Activated CD4-positive, CD25-positive, alpha-beta regulatory T cell treated with anti-CD3 and anti-CD28 coated beads, Interleukin-2, amount 50 U/mL, for 16 hours (primary cell): ENCODE results near the gene CDT1.

Source experiments
- DNase-seq: peaks from one replicate; pipeline ENCODE4 v3.0.0-alpha.2; 2020; ENCODE audit warnings: low read depth, low spot score

The CDT1 gene

DNA sequence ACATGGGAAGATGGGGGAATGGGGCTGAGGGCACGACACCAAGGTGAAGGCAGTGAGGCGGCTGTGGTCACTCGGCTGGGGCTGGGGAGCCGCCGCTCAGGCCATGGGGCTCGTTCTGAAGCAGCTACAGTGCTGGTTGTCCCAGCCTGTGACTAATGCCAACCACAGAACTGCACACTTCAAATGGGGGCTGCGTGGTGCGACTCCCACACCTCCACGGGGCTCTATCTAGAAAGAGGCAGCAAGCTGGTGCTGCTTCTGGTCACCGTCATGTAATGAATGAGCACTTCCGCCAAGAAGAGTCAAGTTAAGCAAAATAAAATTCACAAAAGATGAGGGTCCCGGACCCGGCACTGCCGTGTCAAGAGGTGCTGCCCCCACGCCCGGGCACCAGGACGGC, 33.2 kb downstream of the CDT1 start:
- DNase-seq, result no peak

DNA sequence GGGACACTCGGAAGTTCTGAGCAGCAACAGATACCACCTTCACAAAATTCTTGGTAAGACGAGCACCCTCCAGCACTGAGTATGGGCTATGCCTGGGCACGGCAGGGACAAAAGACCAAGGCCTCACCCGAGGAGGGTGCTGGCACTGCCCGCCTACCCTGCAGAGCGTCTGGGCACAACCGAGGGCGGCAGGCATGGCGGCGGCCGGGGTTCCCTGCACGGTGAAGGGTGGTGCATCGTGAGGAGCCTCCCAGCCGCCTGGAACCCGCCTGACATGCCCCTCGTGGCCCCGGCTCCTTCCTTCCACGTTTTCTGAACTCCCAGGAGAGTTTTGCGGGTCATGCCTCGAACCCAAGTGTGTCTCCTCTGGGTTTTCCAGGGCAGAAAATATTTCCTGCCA, 34.2 kb downstream of the CDT1 start:
- DNase-seq, result no peak

DNA sequence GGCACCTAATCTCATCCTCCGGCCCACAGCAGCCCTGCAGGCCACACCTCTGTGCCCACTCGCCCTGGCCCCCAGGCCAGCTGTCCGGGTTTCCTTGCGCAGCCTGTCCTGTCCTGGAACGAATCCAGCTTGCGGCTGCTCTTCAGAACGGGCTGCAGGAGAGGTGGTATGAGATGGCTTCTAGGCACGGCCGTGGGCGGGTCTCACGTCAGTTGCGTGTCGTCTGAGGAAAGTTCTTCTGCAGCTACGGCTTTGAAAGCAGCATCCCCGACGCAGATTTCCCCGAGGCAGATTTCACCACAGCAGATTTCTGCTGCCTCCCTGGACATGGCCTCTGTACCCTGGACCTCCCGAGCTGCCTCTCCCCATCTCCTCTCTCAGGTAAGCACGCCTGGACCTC, 35.0 kb downstream of the CDT1 start:
- DNase-seq, result no peak

DNA sequence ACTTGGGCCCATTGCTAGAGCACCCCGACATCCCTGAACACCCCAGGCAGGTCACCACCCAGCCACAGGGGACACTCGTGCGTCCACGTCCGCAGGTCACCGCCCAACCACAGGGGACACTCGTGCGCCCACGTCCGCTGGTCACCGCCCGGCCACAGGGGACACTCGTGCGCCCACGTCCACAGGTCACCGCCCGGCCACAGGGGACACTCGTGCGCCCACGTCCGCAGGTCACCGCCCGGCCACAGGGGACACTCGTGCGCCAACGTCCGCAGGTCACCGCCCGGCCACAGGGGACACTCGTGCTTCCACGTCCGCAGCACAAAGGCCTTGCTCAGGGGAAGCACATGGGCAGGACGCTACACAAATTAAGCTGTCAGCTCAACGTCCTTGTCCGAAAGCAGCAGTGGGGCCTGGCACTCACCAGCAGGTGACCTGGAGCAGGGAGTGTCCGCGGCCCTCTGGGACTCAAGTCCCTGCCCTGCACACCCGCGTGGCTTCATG, 35.5 kb downstream of the CDT1 start:
- DNase-seq, result no peak

DNA sequence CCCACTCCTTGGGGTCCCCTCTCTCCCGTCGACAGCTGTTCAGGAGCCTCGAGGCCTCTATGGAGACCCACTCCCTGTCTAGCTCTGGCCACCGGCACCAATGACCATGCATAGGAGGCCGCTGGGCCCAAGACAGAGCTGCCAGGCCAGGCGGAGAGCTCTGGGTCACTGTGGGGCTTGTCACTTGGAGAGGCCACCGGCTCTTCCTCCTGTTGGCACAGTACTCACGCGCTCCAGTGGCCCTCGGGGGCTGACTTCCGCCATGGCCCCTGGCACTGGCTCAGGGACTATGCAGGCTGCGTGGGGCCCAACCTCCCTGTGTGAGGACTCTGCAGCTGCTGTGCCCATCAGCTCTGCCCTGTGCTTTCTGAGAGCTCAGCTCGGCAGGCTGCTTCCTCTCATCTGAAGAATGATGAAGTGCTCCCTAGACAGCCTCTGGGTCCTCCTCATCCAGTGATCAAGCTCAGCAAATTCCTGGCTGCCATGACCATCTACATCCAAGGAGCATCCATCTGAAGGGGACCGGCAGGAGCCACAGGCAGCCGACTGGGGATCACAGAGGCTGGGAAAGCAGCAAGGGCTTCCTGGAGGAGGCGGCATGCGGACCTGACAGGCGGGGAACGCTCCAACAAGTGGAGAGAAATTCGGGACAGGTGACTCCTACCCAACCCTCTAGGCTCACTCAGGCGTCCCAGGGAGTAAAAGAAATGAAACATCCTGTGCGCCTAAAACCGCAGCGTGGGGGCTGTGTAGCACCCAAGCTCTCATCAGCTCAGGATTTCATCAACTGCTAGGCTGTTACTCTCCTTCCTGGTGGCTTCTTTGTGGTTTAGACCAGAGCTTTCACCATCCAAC, 36.4 kb downstream of the CDT1 start:
- no peak for DNase-seq

DNA sequence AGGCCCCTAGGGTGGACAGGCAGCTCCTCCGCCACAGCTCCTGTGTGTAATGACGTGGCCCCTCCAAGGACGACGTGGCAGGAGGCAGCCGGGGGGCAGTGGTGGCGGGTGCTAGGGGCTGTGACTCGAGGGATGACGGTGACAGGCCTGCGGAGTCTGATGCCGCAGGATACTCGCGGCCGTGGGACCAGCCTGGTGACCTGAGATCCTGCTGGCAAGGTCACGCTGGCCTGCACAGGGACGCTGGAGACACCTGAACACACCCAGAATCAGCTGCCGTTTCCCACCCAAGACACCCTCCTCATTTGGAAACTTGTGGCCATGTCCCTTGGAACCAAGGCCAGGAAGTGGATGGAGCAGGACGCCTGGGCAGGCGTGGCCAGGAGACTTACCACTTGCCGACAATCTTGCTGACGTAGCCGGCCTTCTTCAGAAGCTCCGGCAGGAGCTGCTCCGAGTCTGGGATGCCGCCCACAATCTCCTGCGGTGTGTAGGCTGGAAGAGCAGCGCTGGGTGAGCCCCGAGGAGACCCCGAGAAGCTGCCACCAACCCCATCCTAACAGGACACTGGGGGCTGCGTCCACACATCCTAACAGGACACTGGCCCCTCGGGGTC, 37.1 kb downstream of the CDT1 start:
- DNase-seq, result no peak

DNA sequence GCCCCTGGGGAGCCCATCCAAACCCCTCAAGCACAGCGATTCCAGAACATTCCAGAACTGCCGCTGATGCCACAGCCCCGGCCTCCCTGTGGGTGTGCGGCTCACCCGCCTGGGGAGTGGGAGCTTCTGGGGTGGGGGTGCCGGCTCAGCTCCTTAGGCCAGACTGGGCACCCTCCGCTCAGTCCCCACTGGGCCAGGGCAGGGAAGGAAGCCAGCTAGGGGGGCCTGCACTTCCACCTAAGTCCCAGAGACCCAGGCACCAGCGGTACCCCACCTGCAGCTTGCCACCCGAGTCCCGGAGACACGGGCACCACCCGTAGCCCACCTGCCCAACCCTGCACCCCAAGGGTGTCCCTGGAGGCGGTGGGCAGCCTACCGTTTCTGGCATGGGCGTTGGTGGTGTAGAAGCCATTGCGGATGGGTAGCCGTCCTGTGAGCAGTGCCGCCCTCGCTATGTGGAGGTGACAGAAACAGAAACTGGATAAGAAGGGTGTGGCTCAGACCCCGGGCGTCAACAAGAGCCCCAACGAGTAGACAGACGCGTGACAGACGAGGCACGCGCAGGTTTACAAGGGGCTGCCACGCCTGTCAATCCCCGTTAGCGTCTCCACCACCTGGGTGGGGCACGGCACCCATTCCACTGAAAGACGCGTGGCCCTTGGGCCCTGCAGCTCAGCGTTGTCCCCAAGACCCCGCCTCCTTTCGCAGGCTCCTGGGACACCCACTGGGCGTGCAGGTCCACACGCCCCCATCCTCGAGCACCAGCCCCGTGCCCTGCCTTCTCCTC, 38.1 kb downstream of the CDT1 start:
- DNase-seq, result no peak

DNA sequence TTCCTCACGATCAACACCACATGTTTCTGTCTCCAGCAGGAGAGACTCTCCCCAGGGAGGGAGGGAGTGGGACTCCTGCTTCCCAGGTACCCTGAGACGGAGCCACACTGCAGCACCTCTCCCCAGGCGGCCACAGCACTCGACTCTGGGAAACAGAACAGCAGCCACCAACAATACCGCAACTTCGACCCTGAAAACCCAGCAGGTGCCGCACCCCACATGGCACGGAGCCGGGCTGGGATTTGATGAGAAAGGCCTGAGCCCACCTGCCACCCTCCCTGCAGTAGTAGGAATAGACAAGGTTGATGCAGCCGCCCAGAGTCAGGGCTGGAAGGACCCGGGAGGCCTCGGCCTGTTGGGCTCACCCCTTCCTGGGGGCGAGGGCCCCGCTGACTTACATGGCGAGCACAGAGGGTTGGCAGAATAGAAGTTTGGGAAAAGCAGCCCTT, 38.7 kb downstream of the CDT1 start:
- DNase-seq, result no peak

DNA sequence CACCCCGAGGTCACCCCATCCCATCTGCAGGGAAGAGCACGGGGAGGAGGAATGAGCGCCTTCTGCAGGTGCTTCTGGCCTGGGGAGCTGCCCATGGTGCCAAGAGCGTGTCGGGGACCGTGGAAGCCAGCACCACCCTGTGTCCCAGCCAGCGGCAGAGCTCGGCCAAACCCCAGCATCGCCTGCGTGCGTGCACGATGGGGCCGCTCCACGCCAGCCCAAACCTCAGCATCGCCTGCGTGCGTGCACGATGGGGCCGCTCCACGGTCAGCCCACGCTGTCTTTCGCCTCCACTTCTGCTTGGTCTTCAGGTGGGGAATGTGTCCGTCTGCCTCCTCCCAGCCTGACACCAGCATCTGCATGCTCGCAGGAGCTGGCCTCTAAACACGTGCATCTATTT, 39.2 kb downstream of the CDT1 start:
- no peak for DNase-seq

DNA sequence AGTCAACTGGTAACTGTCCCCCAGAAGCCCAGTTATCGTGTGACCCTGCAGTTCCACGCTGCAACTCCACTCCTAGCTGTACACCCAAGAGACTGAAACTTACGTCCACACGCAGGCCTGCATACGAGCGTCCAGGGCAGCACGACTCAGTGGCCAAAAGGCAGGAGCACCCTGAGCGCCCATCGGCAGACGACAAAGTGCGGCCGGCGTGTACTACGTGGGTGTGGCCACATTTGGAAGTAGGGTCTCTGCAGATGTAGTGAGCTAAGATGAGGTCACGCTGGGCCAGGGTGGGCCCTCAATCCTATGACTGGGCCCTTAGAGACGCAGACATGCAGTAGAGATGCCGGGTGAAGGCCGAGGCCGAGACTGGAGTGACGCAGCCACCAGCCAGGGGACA, 39.7 kb downstream of the CDT1 start:
- no peak for DNase-seq

DNA sequence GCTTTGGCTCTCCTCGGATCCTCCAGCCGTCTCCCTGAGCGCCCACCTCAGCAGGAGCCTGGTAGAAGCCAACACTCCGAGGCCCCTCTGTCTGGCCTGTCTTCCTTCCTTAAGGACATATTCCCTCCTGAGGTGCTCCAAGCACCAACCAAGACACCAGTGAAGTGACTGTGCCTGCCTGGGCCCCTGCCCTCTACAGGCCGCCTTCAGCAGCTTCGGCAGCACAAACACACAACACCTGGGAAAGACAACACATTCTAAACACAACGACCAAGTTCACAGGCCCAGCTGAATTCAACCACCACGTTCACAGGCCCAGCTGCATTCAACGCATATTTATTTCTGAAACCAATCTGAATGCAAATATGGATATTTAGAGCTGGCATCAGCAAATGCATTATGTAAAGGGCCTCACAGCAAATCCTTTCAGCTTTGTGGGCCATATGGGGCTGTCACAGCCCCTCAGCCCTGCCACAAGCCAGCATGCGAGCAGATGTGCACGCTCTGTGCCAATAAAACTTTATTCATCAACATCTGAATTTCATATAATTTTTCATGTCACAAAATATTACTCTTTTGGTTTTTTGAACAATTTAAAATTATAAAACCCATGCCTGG, 40.9 kb downstream of the CDT1 start:
- no peak for DNase-seq

DNA sequence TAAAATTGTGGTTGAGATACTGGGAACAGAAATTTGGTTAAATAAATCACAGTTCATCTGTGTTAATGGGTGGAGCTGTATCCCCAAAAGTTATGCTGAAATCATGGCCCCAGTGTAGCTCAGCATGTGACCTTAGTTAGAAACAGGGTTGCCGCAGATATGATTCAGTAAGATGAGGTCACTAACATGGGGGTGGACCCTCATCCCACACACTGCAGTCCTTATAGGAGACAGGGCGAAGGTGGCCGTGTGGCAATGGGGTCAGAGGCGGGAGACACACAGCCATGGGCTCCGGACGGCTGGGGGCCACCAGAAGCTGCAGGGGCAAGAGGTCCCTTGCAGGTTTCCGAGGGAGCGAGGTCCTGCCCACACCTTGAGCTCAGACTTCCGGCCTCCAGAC, 42.5 kb downstream of the CDT1 start:
- DNase-seq, result no peak

DNA sequence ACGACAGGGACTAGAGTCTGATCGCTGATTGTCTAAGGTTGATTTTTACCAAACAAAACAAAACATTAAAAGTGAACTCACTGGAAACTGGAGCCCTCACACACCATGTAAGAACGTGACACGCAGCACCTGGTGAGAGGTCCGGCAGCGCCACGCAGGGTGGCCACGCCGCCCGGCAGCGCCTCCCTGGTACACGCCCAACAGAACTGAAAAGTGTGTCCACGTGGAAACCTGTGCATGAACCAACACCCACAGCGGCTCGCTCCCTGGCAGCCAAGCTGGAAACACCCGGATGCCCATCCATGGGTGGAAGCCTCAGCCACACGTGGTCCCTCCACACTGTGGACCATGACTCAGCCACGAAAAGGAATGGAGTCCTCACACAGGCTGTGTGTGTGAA, 44.1 kb downstream of the CDT1 start:
- no peak for DNase-seq

DNA sequence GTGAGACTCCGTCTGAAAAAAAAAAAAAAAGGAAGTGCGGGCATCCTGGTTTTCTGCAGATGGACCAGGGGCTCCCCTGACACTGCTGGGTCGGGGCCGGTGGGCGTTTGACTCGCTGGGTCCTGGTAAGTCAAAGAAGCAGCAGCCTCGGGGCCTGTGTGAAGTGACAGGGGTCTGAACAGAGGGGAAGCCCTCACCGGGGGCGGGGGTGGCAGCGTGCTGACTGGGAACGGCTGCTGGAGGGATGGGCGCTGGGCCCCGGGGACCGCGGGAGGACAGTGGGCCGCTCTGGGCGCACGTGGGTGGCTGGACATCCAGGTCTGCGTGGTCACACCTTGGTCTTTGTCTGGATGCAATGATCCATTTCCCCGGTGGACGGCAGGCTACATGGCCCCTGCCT, 45.0 kb downstream of the CDT1 start:
- DNase-seq, result no peak

DNA sequence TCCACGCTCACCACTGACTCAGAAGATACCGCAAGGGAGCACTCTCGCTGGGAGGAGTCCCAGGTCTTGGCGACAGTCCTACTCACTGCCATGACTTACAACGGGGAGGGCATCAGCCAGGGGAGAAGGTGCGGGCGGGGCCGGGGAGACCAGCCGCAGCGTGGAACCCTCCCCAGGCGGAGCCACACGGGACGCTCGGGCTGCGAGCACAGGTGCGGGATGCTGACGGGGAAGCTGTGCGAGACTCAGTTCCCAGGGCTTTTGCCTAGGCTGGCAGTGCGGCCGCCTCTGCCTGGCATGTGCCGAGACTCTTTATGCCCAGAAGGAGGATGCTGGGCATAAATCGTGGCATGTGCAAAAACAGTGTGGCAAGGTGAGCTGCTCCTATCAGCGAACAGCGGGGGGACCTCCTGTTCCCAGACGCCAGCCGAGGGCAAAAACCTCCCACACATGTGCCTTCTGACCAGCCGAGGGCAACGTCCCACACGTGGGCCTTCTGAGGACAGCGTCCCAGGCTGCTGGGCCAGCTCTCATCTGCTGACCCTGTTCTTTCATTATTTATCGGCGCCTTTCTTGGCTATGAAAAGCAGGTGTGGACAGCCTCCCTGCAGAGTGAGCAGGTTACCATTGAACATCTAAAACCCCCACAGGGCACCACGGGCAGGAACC, 47.1 kb downstream of the CDT1 start:
- DNase-seq, result no peak

DNA sequence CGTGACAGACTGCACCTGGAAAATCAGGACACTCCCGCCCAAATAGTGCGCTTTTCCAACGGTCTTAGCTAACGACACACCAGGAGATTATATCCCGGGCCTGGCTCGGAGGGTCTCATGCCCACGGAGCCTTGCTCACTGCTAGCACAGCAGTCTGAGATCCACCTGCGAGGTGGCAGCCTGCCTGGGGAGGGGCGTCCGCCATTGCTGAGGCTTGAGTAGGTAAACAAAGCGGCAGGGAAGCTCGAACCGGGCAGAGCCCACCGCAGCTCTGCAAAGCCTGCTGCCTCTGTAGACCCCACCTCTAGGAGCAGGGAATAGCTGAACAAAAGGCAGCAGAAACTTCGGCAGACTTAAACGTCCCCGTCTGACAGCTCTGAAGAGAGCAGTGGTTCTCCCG, 48.0 kb downstream of the CDT1 start:
- DNase-seq, result no peak

DNA sequence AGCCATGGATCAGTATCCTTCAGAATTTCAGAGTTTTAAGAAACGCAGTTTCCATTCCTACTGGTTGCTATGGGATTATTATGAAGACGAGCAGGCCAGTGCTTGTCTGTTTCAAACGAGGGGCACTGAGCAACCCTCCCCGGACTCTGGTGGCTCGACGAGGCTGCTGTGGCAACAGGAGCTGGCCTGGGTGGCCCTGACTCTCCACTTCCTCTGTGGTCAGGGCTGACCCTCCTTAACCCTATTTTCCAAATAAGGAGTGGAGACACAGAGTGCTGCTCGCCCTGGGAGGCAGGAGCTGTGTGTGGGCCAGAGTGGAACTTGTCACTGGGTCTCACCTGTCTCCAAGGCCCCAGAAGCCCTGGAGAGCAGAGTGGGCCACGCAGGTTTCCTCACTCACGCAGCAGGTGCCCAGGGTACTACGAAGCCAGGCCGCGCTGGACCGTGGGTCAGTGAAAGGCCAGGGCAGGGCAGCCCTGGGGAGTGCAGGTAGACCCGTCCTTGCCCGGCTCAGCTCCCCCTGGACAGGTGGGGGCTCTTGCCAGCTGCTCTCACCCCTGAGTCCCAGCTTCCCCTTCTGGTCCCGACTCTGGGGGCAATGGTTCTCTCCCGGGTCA, 49.8 kb downstream of the CDT1 start:
- DNase-seq, result no peak

DNA sequence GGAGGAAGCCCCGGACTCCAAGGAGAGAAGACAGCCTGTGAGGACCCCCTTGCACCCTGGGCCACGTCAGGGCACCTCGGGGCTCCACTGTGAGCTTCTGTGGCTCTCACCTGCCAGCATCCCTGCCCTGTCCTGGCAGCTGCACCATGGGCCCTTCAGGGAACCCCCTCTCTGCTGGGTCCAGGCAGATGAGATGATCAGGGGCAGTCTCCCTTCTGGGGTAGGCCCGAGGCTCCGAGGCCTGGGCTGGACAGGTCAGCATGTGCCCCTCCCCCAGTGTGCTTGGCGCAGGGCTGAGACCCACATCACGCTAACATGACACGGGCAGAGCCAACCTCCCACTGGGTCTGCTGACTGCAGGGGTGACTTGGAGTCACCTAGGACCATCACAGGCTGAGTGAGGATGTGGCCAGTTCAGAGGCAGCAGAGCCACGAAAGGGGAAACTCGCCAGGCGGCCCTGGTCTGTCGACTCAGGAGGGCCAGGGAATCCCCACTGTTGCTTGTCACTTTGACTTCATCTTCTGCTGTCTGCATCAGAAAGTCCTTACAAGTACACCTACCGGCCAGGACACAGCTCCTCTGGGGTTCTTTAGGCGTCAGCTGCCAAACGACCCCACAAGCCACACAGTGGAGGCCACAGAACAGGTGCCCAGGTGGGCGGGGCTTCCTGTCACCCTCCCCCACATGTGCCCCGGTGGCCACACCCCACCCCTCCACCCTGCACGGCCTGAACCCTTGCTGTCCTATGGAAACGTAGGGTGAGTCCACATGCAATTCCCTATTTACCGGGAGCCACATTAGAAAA, 50.9 kb downstream of the CDT1 start:
- DNase-seq, result no peak

DNA sequence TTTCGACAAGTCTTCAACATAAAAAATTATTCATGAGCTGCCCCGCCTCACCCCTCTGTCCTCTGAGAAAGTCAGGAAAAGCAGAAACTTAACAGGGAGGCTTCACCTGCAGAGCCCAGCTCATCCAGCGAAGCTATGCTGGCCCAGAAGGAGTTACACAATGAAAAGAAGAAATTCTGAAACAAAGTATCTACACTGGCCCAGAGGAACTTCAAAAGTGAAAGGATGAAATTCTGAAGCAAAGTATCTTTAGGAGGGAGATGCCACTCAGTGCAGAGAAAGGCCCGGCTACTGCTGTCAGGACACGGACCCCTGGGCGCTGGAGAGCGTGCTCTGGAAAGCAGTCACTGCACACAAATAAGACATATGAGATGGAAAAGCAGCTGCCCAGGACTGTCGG, 51.6 kb downstream of the CDT1 start:
- no peak for DNase-seq

DNA sequence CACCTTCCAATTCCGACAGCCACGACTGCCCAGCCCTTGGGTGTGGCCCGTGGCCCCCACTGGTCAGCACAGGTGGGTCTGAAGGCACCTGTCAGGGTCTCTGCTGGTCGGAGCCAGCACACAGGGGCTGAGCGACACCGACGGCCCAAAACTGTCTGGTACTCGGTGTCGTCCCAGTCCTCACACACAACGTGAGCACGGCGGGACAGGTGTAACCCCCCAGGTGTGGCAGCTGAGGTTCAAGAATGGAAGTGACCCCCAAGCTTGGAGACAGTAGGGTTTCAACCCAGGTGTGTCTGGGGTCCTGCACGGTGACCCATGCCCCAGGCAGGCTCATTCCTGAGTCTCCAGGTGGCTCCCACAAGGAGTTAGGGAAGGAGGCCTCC, 52.1 kb downstream of the CDT1 start:
- DNase-seq, result no peak
